ENCODE results near the gene FAM217B.

GRCh38 chr20:59997896-59998295, 57.7 kb downstream of the FAM217B start:
- no peak for TF ChIP-seq CTCF (IDR thresholded peaks at IDR 0.05)
- no peak for TF ChIP-seq POLR2A (IDR thresholded peaks at IDR 0.05)
